ENCODE measurements around the gene RPS3.

- no peak for TF ChIP-seq IRF3 (IDR thresholded peaks at IDR 0.05; ENCODE audit: low read depth, low read length)
- no peak for TF ChIP-seq USF2 (IDR thresholded peaks at IDR 0.05; ENCODE audit: borderline replicate concordance, low read depth, low read length)
- no peak for TF ChIP-seq ELF1 (IDR thresholded peaks at IDR 0.05)
- no peak for TF ChIP-seq CTCF (IDR thresholded peaks at IDR 0.05)
- no peak for TF ChIP-seq RFX5 (IDR thresholded peaks at IDR 0.05; ENCODE audit: low read length)
- no peak for TF ChIP-seq RXRA (IDR thresholded peaks at IDR 0.05; ENCODE audit: borderline replicate concordance, low read depth)
- TF ChIP-seq CHD2 (IDR thresholded peaks at IDR 0.05; ENCODE audit: low read length, partially characterized antibody): no peak
- TF ChIP-seq TAF1 (IDR thresholded peaks at IDR 0.05; ENCODE audit: borderline replicate concordance, low read depth, low read length): no peak
Observed at GRCh38 chr11:75351791-75352587, 47.3 kb upstream of the RPS3 start.
